C4-2B (cell line): ENCODE data around the gene PIM3.
A peak's percentile ranks its signal among the peaks of the same experiment; 100 is the strongest.

Source experiments
- H3K27ac ChIP-seq: fragments of 450-650 bp; 2 replicates; pipeline ENCODE4 v1.5.1; 2017
- CTCF ChIP-seq: fragments of 450-650 bp; conservative IDR thresholded peaks from 2 replicates; pipeline ENCODE4 v1.5.1; 2017; ENCODE audit warnings: mild to moderate bottlenecking
- ZFX ChIP-seq: fragments of 450-650 bp; IDR thresholded peaks from 2 replicates; pipeline ENCODE4 v1.6.1; 2017

Gene PIM3

GRCh38 chr22:50007057-50007511 is 46.5 kb downstream of the PIM3 start:
- peak overlapping the region; percentile 92 for H3K27ac ChIP-seq
- TF ChIP-seq CTCF (no peak), ZFX (no peak)

- TF ChIP-seq CTCF (no peak), ZFX (no peak)
- peak overlapping the region; percentile 92 for H3K27ac ChIP-seq
Measured at GRCh38 chr22:50008151-50009040, 47.8 kb downstream of the PIM3 start.

- TF ChIP-seq ZFX (no peak), CTCF (no peak)
- peak overlapping the region; percentile 92 for H3K27ac ChIP-seq
Measured at GRCh38 chr22:50009251-50009650, 48.7 kb downstream of the PIM3 start.

GRCh38 chr22:50009765-50010675 is 49.4 kb downstream of the PIM3 start:
- TF ChIP-seq CTCF (no peak), ZFX (no peak)

GRCh38 chr22:50010676-50011446 is 50.3 kb downstream of the PIM3 start:
- no peak for TF ChIP-seq CTCF
- no peak overlapping the region for H3K27ac ChIP-seq

More at GRCh38 chr22:50009765-50010675, 49.4 kb downstream of the PIM3 start:
- peak overlapping the region; percentile 92; the same call in 1 of the 2 replicates for H3K27ac ChIP-seq

GRCh38 chr22:50011447-50012210 is 51.1 kb downstream of the PIM3 start:
- no peak overlapping the region for H3K27ac ChIP-seq
- no peak for TF ChIP-seq ZFX
- TF ChIP-seq CTCF, result no peak
